Endothelial cell of umbilical vein (primary cell): ENCODE results near the gene DDR1. TPM values are rescaled to one million over a fixed set of nuclear protein-coding genes. Genes with fewer than 3 reads are reported as not detected.

Source experiments
- BruUV-seq: library from RNA; stranded (reverse); fragments of 400-500 nt; replicated peaks from 2 replicates; lab custom pipeline; 2021; lab: Mats Ljungman, UMichigan
- CTCF ChIA-PET: fragments of 300-600, 350-600 bp; sonication (Branson Sonifier 250); formaldehyde crosslinking; loops from one replicate; lab custom pipeline; 2021; ENCODE audit warnings: antibody characterized with exemption, inconsistent platforms; lab: Charles Lee
- POLR2A ChIA-PET: fragments of 300-600, 350-600 bp; sonication (Branson Sonifier 250); formaldehyde crosslinking; loops from one replicate; lab custom pipeline; 2021; ENCODE audit warnings: antibody characterized with exemption, inconsistent platforms; lab: Charles Lee
- DNase-seq: peaks from one replicate; pipeline ENCODE4 v3.0.0-alpha.2; 2011; ENCODE audit warnings: low read depth, low spot score
- FAIRE-seq: peaks from 2 replicates; lab custom pipeline; 2011; peaks lifted over from hg19 to GRCh38; lab: Jason Lieb, UNC
- H2AFZ ChIP-seq: 2 replicates; pipeline ENCODE4 v1.6.0; 2012; ENCODE audit warnings: low read depth, low read length, control low read depth, inconsistent platforms
- H3K27ac ChIP-seq: 2 replicates; pipeline ENCODE4 v1.5.1; 2011; ENCODE audit warnings: low read depth, mild to moderate bottlenecking, control low read depth, low read length, moderate library complexity; ENCODE audit not compliant: insufficient read depth
- H3K27me3 ChIP-seq, 2 experiments: 2 replicates each; pipeline versions ENCODE4 v1.6.0 to v1.6.1; 2011; ENCODE audit warnings: low read length in 2 of 2, mixed read lengths in 1 of 2; ENCODE audit not compliant: control insufficient read depth in 2 of 2, insufficient read depth in 2 of 2
- H3K36me3 ChIP-seq, 2 experiments: 2 replicates in 1 of 2; 3 replicates in 1 of 2; pipeline ENCODE4 v1.5.1; 2011; ENCODE audit warnings: low read length in 2 of 2, mild to moderate bottlenecking in 1 of 2, moderate library complexity in 1 of 2; ENCODE audit not compliant: control insufficient read depth in 2 of 2, insufficient read depth in 2 of 2; ENCODE audit errors: extremely low read depth in 1 of 2
- H3K4me1 ChIP-seq: 3 replicates; pipeline ENCODE4 v1.5.1; 2011; ENCODE audit warnings: mild to moderate bottlenecking, low read length; ENCODE audit not compliant: control insufficient read depth, insufficient read depth; ENCODE audit errors: extremely low read depth
- H3K4me2 ChIP-seq: 2 replicates; pipeline ENCODE4 v1.6.1; 2011; ENCODE audit warnings: low read length, control low read depth, mixed read lengths; ENCODE audit not compliant: insufficient read depth
- H3K4me3 ChIP-seq, 3 experiments: fragments of 200-600 bp in 1 of 3; sonication (generic), shearing (Covaris generic) in 1 of 3; replicated peaks in 1 of 3; 2 replicates each; pipeline ENCODE4 v1.5.1; 2011 to 2016; ENCODE audit warnings: control low read depth in 3 of 3, low read length in 3 of 3, mild to moderate bottlenecking in 2 of 3, inconsistent platforms in 1 of 3, low read depth in 1 of 3, moderate library complexity in 1 of 3; ENCODE audit not compliant: insufficient read depth in 1 of 3
- H3K79me2 ChIP-seq: 2 replicates; pipeline ENCODE4 v1.6.0; 2012; ENCODE audit warnings: low read length, inconsistent platforms; ENCODE audit not compliant: control insufficient read depth, insufficient read depth
- H3K9ac ChIP-seq: replicated peaks from 2 replicates; pipeline ENCODE3; 2011; ENCODE audit warnings: low read length, control low read depth; ENCODE audit not compliant: insufficient read depth; ENCODE audit errors: extremely low read depth
- H3K9me1 ChIP-seq: replicated peaks from 3 replicates; pipeline ENCODE4 v1.6.0; 2011; ENCODE audit warnings: mild to moderate bottlenecking, low read length; ENCODE audit not compliant: control insufficient read depth, insufficient read depth; ENCODE audit errors: extremely low read depth
- H3K9me3 ChIP-seq: replicated peaks from 2 replicates; pipeline ENCODE4 v1.5.1; 2012; ENCODE audit warnings: low read length, inconsistent platforms; ENCODE audit not compliant: control insufficient read depth, insufficient read depth
- H4K20me1 ChIP-seq: replicated peaks from 2 replicates; pipeline ENCODE3; 2011; ENCODE audit warnings: mild to moderate bottlenecking, low read length; ENCODE audit not compliant: control insufficient read depth, insufficient read depth; ENCODE audit errors: extremely low read depth
- CTCF ChIP-seq, 2 donors: IDR thresholded peaks; 1 replicate in 1 of 2; 2 replicates in 1 of 2; pipeline ENCODE4 v1.5.1; 2011; ENCODE audit warnings: low read length in 2 of 2, mild to moderate bottlenecking in 2 of 2, moderate library complexity in 2 of 2, control low read depth in 1 of 2, inconsistent platforms in 1 of 2, low read depth in 1 of 2; ENCODE audit not compliant: insufficient read depth in 1 of 2; ENCODE audit errors: extremely low read depth in 1 of 2
- EZH2 ChIP-seq: IDR thresholded peaks from 2 replicates; pipeline ENCODE4 v1.6.1; 2012; ENCODE audit warnings: borderline replicate concordance, low read depth, mild to moderate bottlenecking, moderate library complexity, low read length, inconsistent platforms; ENCODE audit not compliant: severe bottlenecking
- FOS ChIP-seq: IDR thresholded peaks from 2 replicates; pipeline ENCODE4 v1.6.1; 2011; ENCODE audit warnings: mild to moderate bottlenecking, low read length, moderate library complexity, borderline replicate concordance; ENCODE audit not compliant: insufficient read depth
- GATA2 ChIP-seq: IDR thresholded peaks from 2 replicates; pipeline ENCODE4 v1.7.0; 2011; ENCODE audit warnings: low read depth, mild to moderate bottlenecking, moderate library complexity, mixed read lengths, low read length; ENCODE audit not compliant: insufficient read length, insufficient read depth
- JUN ChIP-seq: IDR thresholded peaks from 2 replicates; pipeline ENCODE4 v1.6.1; 2011; ENCODE audit warnings: borderline replicate concordance, low read depth; ENCODE audit not compliant: insufficient read length, insufficient read depth
- MAX ChIP-seq: IDR thresholded peaks from 2 replicates; pipeline ENCODE4 v1.6.1; 2011; ENCODE audit not compliant: insufficient read depth, insufficient read length
- MYC ChIP-seq: IDR thresholded peaks from one replicate; pipeline ENCODE4 v1.6.1; 2011; ENCODE audit warnings: mild to moderate bottlenecking, low read depth, low read length
- POLR2A ChIP-seq: IDR thresholded peaks from 2 replicates; pipeline ENCODE4 v1.6.1; 2012; ENCODE audit warnings: low read depth, mild to moderate bottlenecking, control low read depth, low read length
- POLR2AphosphoS5 ChIP-seq: IDR thresholded peaks from 2 replicates; pipeline ENCODE4 v1.6.1; 2012; ENCODE audit warnings: low read depth, mild to moderate bottlenecking, control low read depth, low read length, moderate library complexity; ENCODE audit not compliant: insufficient read depth
- dilution Hi-C: fragments of 300-500 bp; cut with MboI; formaldehyde crosslinking; loops from one replicate; pipeline ENCODE4 v1.15.0; 2019; ENCODE audit warnings: low sequenced_read_pairs; ENCODE audit not compliant: extremely low pct_ligation_motif_present
- intact Hi-C: fragments of 100-400 bp; cut with micrococcal nuclease; formaldehyde crosslinking; loops from one replicate; pipeline ENCODE4 v1.10.0; 2022
- polyA plus RNA-seq, 4 experiments: library from polyadenylated mRNA; depleted of rRNA in 3 of 4; stranded (reverse) in 3 of 4; unstranded in 1 of 4; fragments of >200 nt; gene quantifications; 2 replicates each; pipeline versions ENCODE4 v1.2.1 to v1.2.3, GENCODE V29; 2011 to 2012; ENCODE audit warnings: missing spikeins in 1 of 4
- total RNA-seq: library from RNA; stranded (reverse); gene quantifications from 2 replicates; pipeline ENCODE4 v1.2.3, GENCODE V29; 2021

The DDR1 gene
- total and polyA plus RNA-seq, 2 donors (not counting 3 experiments of a cell fraction or from before 2014, with no cell fraction given): 8.8 to 22.9 TPM

GRCh38 chr6:30882759-30883684, 1.3 kb upstream of the DDR1 start:
- intact Hi-C loops: no loop called here
- BruUV-seq: no TSS peak

More at GRCh38 chr6:30882759-30883684, 1.3 kb upstream of the DDR1 start:
- no peak for FAIRE-seq
- Histone ChIP-seq H3K79me2 (no peaks in the 10 kb centered on the region), H4K20me1 (no peaks in the 10 kb centered on the region), H3K4me2 (no peak overlapping the region), H3K27ac (no peak overlapping the region), H3K36me3 (no peaks in the 10 kb centered on the region), H2AFZ (no peak overlapping the region), H3K9me1 (no peaks in the 10 kb centered on the region), H3K9ac (no peak overlapping the region), H3K9me3 (no peaks in the 10 kb centered on the region), H3K4me1 (peaks cover under 1% of the 10 kb centered on the region), H3K4me3 (no peak overlapping the region), H3K27me3 (peaks cover 0 to 2% of the 10 kb centered on the region in 2 experiments)
- ChIA-PET POLR2A (interaction anchor here (0.6 kb wide), 1 partner anchor 219 kb away, joined by 5 read pairs; no protein-coding TSS in a partner anchor), CTCF (interaction anchor here (0.6 to 7.0 kb wide), 8 partner anchors 31 to 268 kb away, joined by 3 to 36 read pairs (median 4); partner anchors contain the start of gene VARS2)
- dilution Hi-C loops: loop anchor here (25.0 kb wide), 1 partner anchor 146 kb away; the partner anchor contains the start of genes FLOT1 and IER3
- no peak for DNase-seq
- TF ChIP-seq EZH2 (no peak), POLR2A (no peak), GATA2 (no peak), MAX (no peak), JUN (no peak), POLR2AphosphoS5 (no peak), CTCF (IDR thresholded peaks at IDR 0.05; ENCODE audit: extremely low read depth in 1 of 2, insufficient read depth in 1 of 2, low read depth in 1 of 2, low read length in 2 of 2) (no peak), MYC (no peak), FOS (no peak)
